Measurements from ENCODE around the gene EXO1.

- TF ChIP-seq, protein P1, sequence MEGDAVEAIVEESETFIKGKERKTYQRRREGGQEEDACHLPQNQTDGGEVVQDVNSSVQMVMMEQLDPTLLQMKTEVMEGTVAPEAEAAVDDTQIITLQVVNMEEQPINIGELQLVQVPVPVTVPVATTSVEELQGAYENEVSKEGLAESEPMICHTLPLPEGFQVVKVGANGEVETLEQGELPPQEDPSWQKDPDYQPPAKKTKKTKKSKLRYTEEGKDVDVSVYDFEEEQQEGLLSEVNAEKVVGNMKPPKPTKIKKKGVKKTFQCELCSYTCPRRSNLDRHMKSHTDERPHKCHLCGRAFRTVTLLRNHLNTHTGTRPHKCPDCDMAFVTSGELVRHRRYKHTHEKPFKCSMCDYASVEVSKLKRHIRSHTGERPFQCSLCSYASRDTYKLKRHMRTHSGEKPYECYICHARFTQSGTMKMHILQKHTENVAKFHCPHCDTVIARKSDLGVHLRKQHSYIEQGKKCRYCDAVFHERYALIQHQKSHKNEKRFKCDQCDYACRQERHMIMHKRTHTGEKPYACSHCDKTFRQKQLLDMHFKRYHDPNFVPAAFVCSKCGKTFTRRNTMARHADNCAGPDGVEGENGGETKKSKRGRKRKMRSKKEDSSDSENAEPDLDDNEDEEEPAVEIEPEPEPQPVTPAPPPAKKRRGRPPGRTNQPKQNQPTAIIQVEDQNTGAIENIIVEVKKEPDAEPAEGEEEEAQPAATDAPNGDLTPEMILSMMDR (IDR thresholded peaks at IDR 0.05; ENCODE audit: poor library complexity), result no peak
- TF ChIP-seq EZH2 (IDR thresholded peaks at IDR 0.05; ENCODE audit: borderline replicate concordance) (no peak), EZH2phosphoT487 (IDR thresholded peaks at IDR 0.05; ENCODE audit: low read depth, severe bottlenecking, unreplicated experiment) (no peak)
Observed at GRCh38 chr1:241932845-241933244, 84.8 kb downstream of the EXO1 start.
